DOHH2 (cell line): Measurements from ENCODE around the gene DPH3.

Source experiments
- CTCF ChIP-seq: fragments of 200-600 bp; sonication (generic); IDR thresholded peaks from one replicate; pipeline ENCODE4 v1.5.1; 2014; ENCODE audit warnings: antibody characterized with exemption, mild to moderate bottlenecking, low read depth, low read length; ENCODE audit not compliant: poor library complexity, severe bottlenecking
- EZH2phosphoT487 ChIP-seq: fragments of 200-600 bp; sonication (generic); IDR thresholded peaks from 2 replicates; pipeline ENCODE4 v1.6.1; 2017; ENCODE audit warnings: borderline replicate concordance, mild to moderate bottlenecking, antibody characterized with exemption, low read length, moderate library complexity, mixed read lengths

GRCh38 chr3:16222547-16222946, 42.2 kb downstream of the DPH3 start:
- TF ChIP-seq CTCF = no peak
- TF ChIP-seq EZH2phosphoT487 = no peak
